Fibroblast of mammary gland (primary cell): ENCODE measurements around the gene ZNF74.

ENCODE experiments used
- DNase-seq: peaks from one replicate; pipeline ENCODE4 v3.0.0-alpha.2; 2010; ENCODE audit warnings: low read depth
- H3K4me3 ChIP-seq: 2 replicates; pipeline ENCODE4 v1.5.1; 2011; ENCODE audit warnings: low read depth, mild to moderate bottlenecking, low read length, moderate library complexity; ENCODE audit not compliant: control insufficient read depth
- TF ChIP-seq, protein P1 (sequence below): conservative IDR thresholded peaks from 2 replicates; pipeline ENCODE4 v1.5.1; 2011; ENCODE audit warnings: low read depth, low read length, inconsistent platforms; ENCODE audit not compliant: control insufficient read depth, insufficient read depth

ZNF74 gene

DNA sequence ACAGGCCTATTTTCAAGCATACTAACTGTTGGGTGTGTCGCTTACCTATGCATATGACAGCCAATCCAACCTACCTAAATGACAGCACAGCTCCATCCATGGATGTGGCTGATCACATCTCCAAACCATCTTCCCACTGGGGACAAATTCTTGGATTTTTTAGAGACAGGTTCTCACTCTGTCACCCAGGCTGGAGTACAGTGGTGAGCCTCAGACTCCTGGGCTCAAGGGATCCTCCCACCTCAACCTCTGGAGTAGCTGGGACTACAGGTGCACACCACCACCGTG, 25.7 kb downstream of the ZNF74 start:
- TF ChIP-seq, protein P1, sequence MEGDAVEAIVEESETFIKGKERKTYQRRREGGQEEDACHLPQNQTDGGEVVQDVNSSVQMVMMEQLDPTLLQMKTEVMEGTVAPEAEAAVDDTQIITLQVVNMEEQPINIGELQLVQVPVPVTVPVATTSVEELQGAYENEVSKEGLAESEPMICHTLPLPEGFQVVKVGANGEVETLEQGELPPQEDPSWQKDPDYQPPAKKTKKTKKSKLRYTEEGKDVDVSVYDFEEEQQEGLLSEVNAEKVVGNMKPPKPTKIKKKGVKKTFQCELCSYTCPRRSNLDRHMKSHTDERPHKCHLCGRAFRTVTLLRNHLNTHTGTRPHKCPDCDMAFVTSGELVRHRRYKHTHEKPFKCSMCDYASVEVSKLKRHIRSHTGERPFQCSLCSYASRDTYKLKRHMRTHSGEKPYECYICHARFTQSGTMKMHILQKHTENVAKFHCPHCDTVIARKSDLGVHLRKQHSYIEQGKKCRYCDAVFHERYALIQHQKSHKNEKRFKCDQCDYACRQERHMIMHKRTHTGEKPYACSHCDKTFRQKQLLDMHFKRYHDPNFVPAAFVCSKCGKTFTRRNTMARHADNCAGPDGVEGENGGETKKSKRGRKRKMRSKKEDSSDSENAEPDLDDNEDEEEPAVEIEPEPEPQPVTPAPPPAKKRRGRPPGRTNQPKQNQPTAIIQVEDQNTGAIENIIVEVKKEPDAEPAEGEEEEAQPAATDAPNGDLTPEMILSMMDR = no peak
- no peak overlapping the region for H3K4me3 ChIP-seq
- no peak for DNase-seq

DNA sequence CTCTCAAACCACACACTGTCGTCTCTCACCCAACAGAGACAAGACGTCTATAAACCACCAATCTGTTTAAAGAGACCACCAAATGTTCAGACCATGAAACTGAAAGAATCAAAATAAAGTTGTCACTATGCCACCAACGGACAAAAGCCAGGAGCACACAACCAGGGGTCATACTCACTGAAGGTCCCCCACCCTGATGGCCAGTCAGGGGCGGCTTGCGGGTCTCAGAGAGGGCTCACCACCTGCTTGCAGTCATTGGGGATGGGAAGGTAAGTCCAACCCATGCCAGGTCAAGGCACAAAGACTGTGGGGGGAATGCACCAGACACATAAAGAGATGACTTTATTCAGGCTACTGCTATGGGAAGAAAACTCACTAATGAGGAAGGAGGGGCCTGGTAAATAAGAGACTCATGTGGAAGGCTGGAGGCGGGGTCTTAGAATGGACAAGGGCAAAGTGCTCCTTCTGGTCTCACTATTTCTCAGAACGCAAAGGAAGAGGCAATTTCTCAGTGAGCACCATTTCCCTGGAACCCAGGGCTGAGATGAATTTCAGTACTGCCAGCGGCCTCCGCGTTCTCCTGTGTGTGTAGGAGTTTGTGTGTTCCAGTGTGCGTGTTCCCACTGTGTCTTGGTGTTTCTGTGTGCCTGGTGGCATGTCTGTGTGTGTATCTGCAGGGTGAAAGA, 26.3 kb downstream of the ZNF74 start:
- DNase-seq = no peak
- TF ChIP-seq, protein P1 = no peak
- H3K4me3 ChIP-seq = no peak overlapping the region

DNA sequence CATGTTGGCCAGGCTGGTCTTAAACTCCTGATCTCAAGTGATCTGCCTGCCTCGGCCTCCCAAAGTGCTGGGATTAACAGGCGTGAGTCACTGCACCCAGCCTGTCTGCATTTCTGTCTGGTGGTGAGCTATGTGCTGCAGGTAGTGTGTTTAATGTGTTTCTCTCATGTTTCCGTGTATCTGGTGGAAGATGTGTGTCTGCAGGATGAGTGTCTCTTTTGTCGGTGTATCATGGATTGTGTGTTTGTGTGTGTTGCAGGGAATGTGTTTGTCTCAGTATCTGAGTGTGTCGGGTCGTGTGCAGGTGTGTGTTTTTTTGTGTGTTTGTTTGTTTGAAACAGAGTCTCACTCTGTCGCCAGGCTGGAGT, 27.5 kb downstream of the ZNF74 start:
- no peak for DNase-seq
- TF ChIP-seq, protein P1 = no peak

DNA sequence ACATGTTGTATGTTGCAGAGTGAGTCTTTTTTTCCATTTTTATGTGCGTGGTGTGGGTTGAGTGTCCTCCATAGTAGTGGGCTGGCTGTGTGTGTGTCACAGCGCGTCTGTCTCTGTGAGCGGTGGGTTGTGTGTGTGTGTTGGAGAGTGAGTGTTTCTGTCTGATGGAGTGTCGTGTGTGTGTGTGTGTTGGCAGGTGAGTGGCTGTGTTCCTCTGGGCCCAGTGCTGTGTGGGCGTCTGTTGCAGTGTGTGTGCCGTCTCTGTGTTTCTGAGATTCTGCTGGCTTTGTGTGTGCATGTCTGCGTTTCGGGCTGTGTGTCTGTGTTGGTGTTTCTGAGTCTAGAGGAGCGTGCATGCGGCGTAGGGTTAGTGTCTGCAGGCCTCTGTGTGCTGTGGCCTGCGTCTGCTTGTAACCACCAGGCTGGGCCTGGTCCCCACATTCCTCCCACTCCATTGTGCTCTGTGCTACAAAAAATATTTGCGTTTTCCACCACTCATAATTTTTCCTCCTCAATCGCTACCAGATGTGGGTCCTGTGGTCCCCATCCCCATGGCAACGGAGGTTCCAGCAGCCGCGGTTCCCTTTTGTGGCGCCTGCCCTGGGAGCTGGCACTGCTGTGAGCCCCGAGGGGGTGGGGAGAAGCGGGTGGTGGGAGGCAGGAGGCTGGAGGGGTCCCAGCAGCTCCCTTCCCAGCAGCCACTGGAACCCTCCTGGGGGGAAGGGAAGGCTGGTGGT, 28.5 kb downstream of the ZNF74 start:
- peak; percentile 30 for DNase-seq
- H3K4me3 ChIP-seq = no peak overlapping the region
- TF ChIP-seq, protein P1 = no peak

More for the DNA sequence above, 27.5 kb downstream of the ZNF74 start:
- no peak overlapping the region for H3K4me3 ChIP-seq

DNA sequence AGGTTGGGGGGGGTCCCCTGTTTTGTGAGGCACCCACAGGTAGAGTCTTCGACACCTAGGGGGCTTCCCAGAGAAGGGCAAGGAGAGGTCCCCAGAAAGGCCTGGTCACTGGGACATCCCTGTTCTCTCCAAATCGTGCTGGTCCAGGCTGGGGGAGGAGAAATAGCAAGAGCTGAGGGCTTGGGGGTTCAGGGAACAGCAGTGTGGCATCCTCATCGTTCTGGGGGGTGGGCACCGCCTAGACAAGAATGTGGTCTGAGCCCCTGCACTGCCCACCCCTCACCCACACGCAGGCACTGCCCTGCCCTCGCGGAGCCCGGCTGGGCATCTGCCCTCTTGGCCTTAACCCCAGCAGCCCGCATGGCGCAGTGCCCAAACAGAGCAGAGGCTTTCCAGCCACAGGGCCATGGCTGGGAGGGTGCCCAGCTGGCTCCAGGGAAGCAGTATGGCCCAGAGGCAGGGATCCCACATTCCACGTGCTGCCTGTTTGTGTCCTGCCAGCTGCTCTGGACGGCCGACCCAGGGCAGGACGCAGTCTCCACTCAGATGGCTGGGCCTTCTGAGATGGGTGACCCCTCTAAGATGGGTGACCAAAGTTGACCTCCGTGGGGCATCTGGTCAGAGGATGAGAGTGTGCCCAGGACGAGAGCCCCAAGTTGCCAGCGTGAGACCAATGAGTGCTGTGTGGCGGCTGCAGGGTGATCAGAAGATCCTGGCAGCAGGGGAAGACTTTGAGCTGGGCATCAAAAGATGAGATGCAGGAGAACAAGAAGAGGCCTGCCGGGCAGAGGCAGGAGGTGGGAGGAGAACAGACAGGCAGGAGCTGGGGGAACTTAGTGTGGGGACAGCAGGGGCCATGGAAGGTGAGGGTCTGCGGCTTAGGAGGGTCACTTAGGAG, 29.3 kb downstream of the ZNF74 start:
- no peak overlapping the region for H3K4me3 ChIP-seq
- no peak for DNase-seq
- TF ChIP-seq, protein P1 = no peak

DNA sequence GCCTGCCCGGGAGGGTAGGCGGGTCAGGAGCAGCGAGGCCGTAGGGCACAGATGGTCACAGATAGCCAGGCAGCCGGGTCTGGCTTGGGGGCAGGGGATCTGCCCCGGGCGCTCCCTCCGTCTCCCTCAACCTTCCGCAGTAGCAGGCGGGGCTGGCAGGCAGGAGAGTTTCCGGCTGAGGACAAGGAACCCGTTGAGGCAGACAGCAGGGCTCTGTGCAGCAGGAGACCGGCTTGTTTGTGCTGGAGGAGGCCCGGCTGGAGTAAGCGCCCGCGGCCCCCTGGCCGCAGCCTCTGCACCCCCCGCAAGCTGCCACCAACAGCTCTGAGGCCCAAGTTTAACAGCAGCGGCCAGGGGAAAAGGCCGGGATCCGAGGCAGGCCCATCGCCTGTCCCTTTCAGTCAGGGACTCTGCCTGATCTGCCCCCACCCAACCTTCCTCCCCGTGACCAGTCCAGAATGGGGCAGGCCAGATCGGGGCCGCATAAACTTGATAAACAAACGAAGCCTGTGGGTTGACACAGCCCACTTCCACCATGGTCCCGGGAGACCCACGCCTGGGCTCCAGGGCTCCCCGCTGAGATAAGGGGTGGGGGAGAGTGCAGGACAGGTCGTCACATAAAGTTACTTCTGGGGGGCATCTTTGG, 30.1 kb downstream of the ZNF74 start:
- TF ChIP-seq, protein P1 = no peak
- no peak overlapping the region for H3K4me3 ChIP-seq
- DNase-seq = no peak
